Activated CD8-positive, alpha-beta T cell treated with anti-CD3 and anti-CD28 coated beads for 36 hours (primary cell): ENCODE data around the gene FANCD2. TPM values are rescaled to one million over a fixed set of nuclear protein-coding genes. Genes with fewer than 3 reads are reported as not detected.
"Not testable (repeated sequence)": the region's sequence is repeated elsewhere in the genome, so short reads cannot be mapped to it uniquely, and the experiment has no call there.

Source experiments
- ATAC-seq: fragments of 200-7000 bp; cut with Tn5 transposase; one replicate; pipeline ENCODE4 v1.10.0; 2021; ENCODE audit warnings: mild to moderate bottlenecking, moderate library complexity
- CTCF ChIA-PET: fragments of 350-600 bp; sonication (Branson Sonifier 250); formaldehyde crosslinking; loops from one replicate; lab custom pipeline; 2021; ENCODE audit warnings: antibody characterized with exemption; lab: Charles Lee
- POLR2A ChIA-PET: fragments of 350-600 bp; sonication (Branson Sonifier 250); formaldehyde crosslinking; loops from one replicate; lab custom pipeline; 2021; ENCODE audit warnings: antibody characterized with exemption; lab: Charles Lee
- DNase-seq: peaks from one replicate; pipeline ENCODE4 v3.0.0-alpha.2; 2020
- H3K27ac Mint-ChIP-seq: one replicate; pipeline ENCODE4 v1.8.0; 2021; ENCODE audit warnings: mild to moderate bottlenecking, mixed read lengths
- H3K27me3 Mint-ChIP-seq: one replicate; pipeline ENCODE4 v1.8.0; 2021; ENCODE audit warnings: mixed read lengths
- H3K36me3 Mint-ChIP-seq: one replicate; pipeline ENCODE4 v1.8.0; 2021; ENCODE audit warnings: low read depth, mixed read lengths
- H3K4me1 Mint-ChIP-seq: one replicate; pipeline ENCODE4 v1.8.0; 2021; ENCODE audit warnings: low read depth, mixed read lengths
- H3K4me3 Mint-ChIP-seq: one replicate; pipeline ENCODE4 v1.8.0; 2021; ENCODE audit warnings: mild to moderate bottlenecking, moderate library complexity, mixed read lengths
- H3K9me3 Mint-ChIP-seq: one replicate; pipeline ENCODE4 v1.8.0; 2021; ENCODE audit warnings: mixed read lengths
- intact Hi-C: fragments of 100-400 bp; cut with micrococcal nuclease; formaldehyde crosslinking; loops from one replicate; pipeline ENCODE4 v1.10.0; 2022
- total RNA-seq, 2 experiments: library from RNA; stranded (reverse); gene quantifications; one replicate each; pipeline ENCODE4 v1.2.3, GENCODE V29; 2021
- TF ChIP-seq, protein P1 (sequence below): fragments of 200-600 bp; IDR thresholded peaks from one replicate; pipeline ENCODE4 v1.8.0; 2022; ENCODE audit warnings: antibody characterized with exemption, mild to moderate bottlenecking

FANCD2 gene
- total RNA-seq, 2 experiments from 2014 or later = 90.3 to 97.9 TPM

DNA sequence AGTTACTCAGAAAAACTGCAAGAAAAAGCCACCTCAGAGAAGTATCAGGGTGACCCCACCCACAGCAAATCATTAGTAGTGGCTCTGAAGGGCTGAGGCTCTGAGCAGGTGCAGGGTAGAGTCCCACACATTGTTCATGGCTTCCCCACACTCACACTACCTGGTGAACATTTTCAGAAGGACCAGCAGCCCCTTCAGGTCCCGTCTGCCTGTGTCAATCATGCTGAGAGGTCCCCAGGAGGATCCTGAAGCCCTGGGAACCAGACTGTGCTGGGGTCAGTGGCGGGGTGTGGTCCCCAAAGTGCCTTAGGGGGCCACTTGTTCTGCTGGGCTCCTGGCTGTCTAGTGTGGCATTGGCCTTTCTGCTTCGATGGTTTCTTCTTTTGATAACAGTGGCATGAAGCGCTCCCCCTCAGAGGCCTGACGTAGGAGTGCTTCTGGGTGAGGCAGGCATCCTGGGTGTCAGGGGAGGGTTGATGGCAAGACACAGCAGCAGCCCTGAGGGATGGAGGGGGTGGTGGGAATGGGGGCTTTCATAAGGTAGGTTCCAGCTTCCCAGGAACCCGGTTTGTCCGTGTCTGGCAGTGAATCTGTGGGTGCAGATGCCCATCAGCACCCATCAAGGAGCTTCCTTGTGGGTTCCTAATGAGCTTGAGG lies 19.0 kb upstream of the FANCD2 start:
- POLR2A ChIA-PET = interaction anchor here (1.0 to 1.2 kb wide), 2 partner anchors 11 to 55 kb away, joined by 3 to 4 read pairs; partner anchors contain the start of gene PRRT3
- intact Hi-C loops = no loop called here

GRCh38 chr3:10008216-10008587 lies 18.0 kb upstream of the FANCD2 start:
- H3K27me3 Mint-ChIP-seq, H3K9me3 Mint-ChIP-seq, CTCF ChIA-PET, intact Hi-C loops, H3K36me3 Mint-ChIP-seq, H3K27ac Mint-ChIP-seq, DNase-seq, ATAC-seq: not testable (repeated sequence)
- H3K4me3 Mint-ChIP-seq = peak overlapping the region; percentile 49
- peaks cover 18% of the 10 kb centered on the region for H3K4me1 Mint-ChIP-seq
- POLR2A ChIA-PET = interaction anchor here (1.0 to 1.2 kb wide), 2 partner anchors 10 to 56 kb away, joined by 3 to 4 read pairs; partner anchors contain the start of gene PRRT3

More for the DNA sequence above, 19.0 kb upstream of the FANCD2 start:
- Mint-ChIP-seq H3K9me3 (no peaks in the 10 kb centered on the region), H3K4me3 (no peak overlapping the region), H3K4me1 (peaks cover 18% of the 10 kb centered on the region), H3K27me3 (peaks cover 3% of the 10 kb centered on the region), H3K27ac (no peak overlapping the region), H3K36me3 (peaks cover 8% of the 10 kb centered on the region)
- ATAC-seq (no peak), DNase-seq (no peak)
- CTCF ChIA-PET = no interaction called here
- TF ChIP-seq, protein P1, sequence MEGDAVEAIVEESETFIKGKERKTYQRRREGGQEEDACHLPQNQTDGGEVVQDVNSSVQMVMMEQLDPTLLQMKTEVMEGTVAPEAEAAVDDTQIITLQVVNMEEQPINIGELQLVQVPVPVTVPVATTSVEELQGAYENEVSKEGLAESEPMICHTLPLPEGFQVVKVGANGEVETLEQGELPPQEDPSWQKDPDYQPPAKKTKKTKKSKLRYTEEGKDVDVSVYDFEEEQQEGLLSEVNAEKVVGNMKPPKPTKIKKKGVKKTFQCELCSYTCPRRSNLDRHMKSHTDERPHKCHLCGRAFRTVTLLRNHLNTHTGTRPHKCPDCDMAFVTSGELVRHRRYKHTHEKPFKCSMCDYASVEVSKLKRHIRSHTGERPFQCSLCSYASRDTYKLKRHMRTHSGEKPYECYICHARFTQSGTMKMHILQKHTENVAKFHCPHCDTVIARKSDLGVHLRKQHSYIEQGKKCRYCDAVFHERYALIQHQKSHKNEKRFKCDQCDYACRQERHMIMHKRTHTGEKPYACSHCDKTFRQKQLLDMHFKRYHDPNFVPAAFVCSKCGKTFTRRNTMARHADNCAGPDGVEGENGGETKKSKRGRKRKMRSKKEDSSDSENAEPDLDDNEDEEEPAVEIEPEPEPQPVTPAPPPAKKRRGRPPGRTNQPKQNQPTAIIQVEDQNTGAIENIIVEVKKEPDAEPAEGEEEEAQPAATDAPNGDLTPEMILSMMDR = no peak

GRCh38 chr3:10008588-10009344 lies 17.5 kb upstream of the FANCD2 start:
- no peak overlapping the region for H3K27ac Mint-ChIP-seq
- POLR2A ChIA-PET = interaction anchor here (1.2 kb wide), 1 partner anchor 57 kb away, joined by 3 read pairs; the partner anchor contains the start of gene PRRT3
- no peaks in the 10 kb centered on the region for H3K36me3 Mint-ChIP-seq
- no peaks in the 10 kb centered on the region for H3K9me3 Mint-ChIP-seq
- peak; percentile 85 for DNase-seq
- H3K4me3 Mint-ChIP-seq = peak overlapping the region; percentile 49
- ATAC-seq = peak; percentile 79
- H3K27me3 Mint-ChIP-seq = peaks cover 3% of the 10 kb centered on the region
- H3K4me1 Mint-ChIP-seq = peaks cover 18% of the 10 kb centered on the region
- intact Hi-C loops = no loop called here
- CTCF ChIA-PET = no interaction called here
- TF ChIP-seq, protein P1 = no peak

GRCh38 chr3:10010421-10010877 lies 15.8 kb upstream of the FANCD2 start:
- Mint-ChIP-seq H3K27me3 (peaks cover 3% of the 10 kb centered on the region), H3K27ac (no peak overlapping the region), H3K4me3 (peak overlapping the region; percentile 31), H3K4me1 (peaks cover 18% of the 10 kb centered on the region), H3K36me3 (no peaks in the 10 kb centered on the region), H3K9me3 (no peaks in the 10 kb centered on the region)
- ATAC-seq (no peak), DNase-seq (no peak)
- TF ChIP-seq, protein P1 = no peak
- ChIA-PET POLR2A (interaction anchor here (1.0 kb wide), 1 partner anchor 15 kb away, joined by 4 read pairs; no protein-coding TSS in a partner anchor), CTCF (interaction anchor here (1.3 kb wide), 1 partner anchor 28 kb away, joined by 3 read pairs; no protein-coding TSS in a partner anchor)
- intact Hi-C loops = no loop called here

GRCh38 chr3:10010878-10011465 lies 15.3 kb upstream of the FANCD2 start:
- intact Hi-C loops = no loop called here
- peak; percentile 92 for DNase-seq
- ChIA-PET CTCF (interaction anchor here (1.3 kb wide), 1 partner anchor 28 kb away, joined by 3 read pairs; no protein-coding TSS in a partner anchor), POLR2A (interaction anchor here (1.0 kb wide), 2 partner anchors 9 to 15 kb away, joined by 3 to 4 read pairs; no protein-coding TSS in a partner anchor)
- Mint-ChIP-seq H3K9me3 (no peaks in the 10 kb centered on the region), H3K4me1 (peaks cover 18% of the 10 kb centered on the region), H3K4me3 (peak overlapping the region; percentile 31), H3K27ac (no peak overlapping the region), H3K36me3 (no peaks in the 10 kb centered on the region), H3K27me3 (peaks cover 3% of the 10 kb centered on the region)
- TF ChIP-seq, protein P1 = no peak
- peak; percentile 88 for ATAC-seq
